C4-2B (cell line): ENCODE measurements around the gene ANGPTL5.

Source experiments
- H3K27ac ChIP-seq: fragments of 450-650 bp; 2 replicates; pipeline ENCODE4 v1.5.1; 2017
- CTCF ChIP-seq: fragments of 450-650 bp; conservative IDR thresholded peaks from 2 replicates; pipeline ENCODE4 v1.5.1; 2017; ENCODE audit warnings: mild to moderate bottlenecking
- ZFX ChIP-seq: fragments of 450-650 bp; IDR thresholded peaks from 2 replicates; pipeline ENCODE4 v1.6.1; 2017

ANGPTL5 gene

GRCh38 chr11:101889767-101890166 lies 26.6 kb downstream of the ANGPTL5 start:
- H3K27ac ChIP-seq: no peak overlapping the region

GRCh38 chr11:101885631-101886030 lies 30.7 kb downstream of the ANGPTL5 start:
- no peak overlapping the region for H3K27ac ChIP-seq
- TF ChIP-seq ZFX: no peak
- no peak for TF ChIP-seq CTCF

More at GRCh38 chr11:101889767-101890166, 26.6 kb downstream of the ANGPTL5 start:
- TF ChIP-seq CTCF (no peak), ZFX (no peak)

GRCh38 chr11:101881586-101881985 lies 34.7 kb downstream of the ANGPTL5 start:
- TF ChIP-seq ZFX (no peak), CTCF (no peak)
- H3K27ac ChIP-seq: no peak overlapping the region

GRCh38 chr11:101880222-101880621 lies 36.1 kb downstream of the ANGPTL5 start:
- H3K27ac ChIP-seq: no peak overlapping the region
- no peak for TF ChIP-seq ZFX
- peak; percentile 77 for TF ChIP-seq CTCF

- H3K27ac ChIP-seq: no peak overlapping the region
- TF ChIP-seq CTCF (no peak), ZFX (no peak)
These were observed 44.0 kb downstream of the ANGPTL5 start for GRCh38 chr11:101872171-101872882.

GRCh38 chr11:101870510-101870909 lies 45.8 kb downstream of the ANGPTL5 start:
- no peak overlapping the region for H3K27ac ChIP-seq
- TF ChIP-seq ZFX (no peak), CTCF (no peak)

- no peak overlapping the region for H3K27ac ChIP-seq
- TF ChIP-seq CTCF: no peak
- TF ChIP-seq ZFX: no peak
These were observed 48.4 kb downstream of the ANGPTL5 start for GRCh38 chr11:101867951-101868350.
